Transverse colon (tissue), 4 donors: ENCODE results near the gene THAP7. TPM values are rescaled to one million over a fixed set of nuclear protein-coding genes. Genes with fewer than 3 reads are reported as not detected.

ENCODE experiments used
- DNase-seq: peaks from one replicate; pipeline ENCODE4 v3.0.0-alpha.2; 2019
- H3K27ac ChIP-seq, 4 donors: fragments of 200-600 bp; sonication (generic); 2 replicates each; pipeline ENCODE4 v1.5.1; 2016 to 2018; ENCODE audit warnings: inconsistent platforms in 4 of 4
- H3K27me3 ChIP-seq: fragments of 200-600 bp; sonication (generic); 2 replicates; pipeline ENCODE4 v1.5.1; 2017; ENCODE audit warnings: inconsistent platforms
- H3K36me3 ChIP-seq, 4 donors: fragments of 200-600 bp; sonication (generic); 2 replicates each; pipeline ENCODE4 v1.5.1; 2017 to 2019; ENCODE audit warnings: inconsistent platforms in 4 of 4
- H3K4me1 ChIP-seq, 4 donors: fragments of 200-600 bp; sonication (generic); 2 replicates each; pipeline ENCODE4 v1.5.1; 2017 to 2020; ENCODE audit warnings: inconsistent platforms in 4 of 4
- H3K4me3 ChIP-seq, 4 donors: fragments of 200-600 bp; sonication (generic); 1 replicate in 1 of 4; 2 replicates in 3 of 4; pipeline versions ENCODE4 v1.5.1 to v1.6.1; 2017 to 2019; ENCODE audit warnings: inconsistent platforms in 4 of 4
- H3K9me3 ChIP-seq, 2 donors: fragments of 200-600 bp; sonication (generic); 2 replicates each; pipeline ENCODE4 v1.5.1; 2017 to 2019; ENCODE audit warnings: inconsistent platforms in 2 of 2
- CTCF ChIP-seq, 5 experiments: fragments of 200-600 bp in 3 of 5; fragments of 450-650 bp in 2 of 5; sonication (generic) in 3 of 5; IDR thresholded peaks; 1 replicate in 2 of 5; 2 replicates in 3 of 5; pipeline ENCODE4 v1.5.1; 2016 to 2017; ENCODE audit warnings: antibody characterized with exemption in 5 of 5, inconsistent platforms in 3 of 5, mild to moderate bottlenecking in 2 of 5, moderate library complexity in 1 of 5
- EP300 ChIP-seq: sonication (generic); formaldehyde crosslinking; IDR thresholded peaks from one replicate; pipeline ENCODE4 v1.6.1; 2017; ENCODE audit warnings: antibody characterized with exemption, low read depth
- POLR2A ChIP-seq: fragments of 450-650 bp; IDR thresholded peaks from one replicate; pipeline ENCODE4 v1.6.1; 2016; ENCODE audit warnings: antibody characterized with exemption, mild to moderate bottlenecking, moderate library complexity
- POLR2AphosphoS5 ChIP-seq, 3 donors: sonication (generic); formaldehyde crosslinking; IDR thresholded peaks; one replicate each; pipeline ENCODE4 v1.6.1; 2016; ENCODE audit warnings: antibody characterized with exemption in 3 of 3
- WGBS, 2 donors: methylation state at CpG; one replicate each; pipeline ENCODE4 v1.1.5; 2018; ENCODE audit warnings: low coverage in 1 of 2; 5-methylcytosine and 5-hydroxymethylcytosine counted together
- in situ Hi-C, 4 donors: fragments of 200-750 bp; cut with MboI; loops; one replicate each; pipeline versions ENCODE4 v1.15.0 to v1.15.1; 2017; ENCODE audit warnings: low sequenced_read_pairs in 3 of 4, low pct_ligation_motif_present in 1 of 4, low pct_unique_long_range_greater_than_20kb in 1 of 4
- intact Hi-C: fragments of 100-400 bp; cut with DNase I; formaldehyde crosslinking; loops from one replicate; pipeline ENCODE4 v1.15.1; 2023; ENCODE audit warnings: low total_unique reads
- total RNA-seq, 4 donors: library from RNA; depleted of rRNA; stranded (reverse); fragments of >200 nt; gene quantifications; one replicate each; pipeline ENCODE4 v1.1.0, GENCODE V29; 2016

THAP7 gene
- total RNA-seq, 4 donors from 2014 or later: 27.0 to 51.5 (median 32.7) TPM

- intact Hi-C loops: no loop called here
- TF ChIP-seq CTCF (IDR thresholded peaks at IDR 0.05): no peak
- TF ChIP-seq POLR2AphosphoS5 (IDR thresholded peaks at IDR 0.05): no peak
- TF ChIP-seq POLR2A: no peak
- no peak for TF ChIP-seq EP300
- Histone ChIP-seq H3K27ac (no peak overlapping the region), H3K36me3 (peaks cover 0 to 13% (median under 1%) of the 10 kb centered on the region in 4 donors), H3K4me3 (no peak overlapping the region), H3K27me3 (no peaks in the 10 kb centered on the region), H3K9me3 (no peaks in the 10 kb centered on the region), H3K4me1 (peaks cover 0 to under 1% (median 0%) of the 10 kb centered on the region in 4 donors)
- DNase-seq: no peak
- in situ Hi-C loops: no loop called here
- 91% methylated on average over 23 of the region's 30 CpGs; no CpG with 5 or more reads in 1 of the 2 donors for WGBS, 2 donors
Measured at GRCh38 chr22:20994128-20994901, 7.6 kb downstream of the THAP7 start.

DNA sequence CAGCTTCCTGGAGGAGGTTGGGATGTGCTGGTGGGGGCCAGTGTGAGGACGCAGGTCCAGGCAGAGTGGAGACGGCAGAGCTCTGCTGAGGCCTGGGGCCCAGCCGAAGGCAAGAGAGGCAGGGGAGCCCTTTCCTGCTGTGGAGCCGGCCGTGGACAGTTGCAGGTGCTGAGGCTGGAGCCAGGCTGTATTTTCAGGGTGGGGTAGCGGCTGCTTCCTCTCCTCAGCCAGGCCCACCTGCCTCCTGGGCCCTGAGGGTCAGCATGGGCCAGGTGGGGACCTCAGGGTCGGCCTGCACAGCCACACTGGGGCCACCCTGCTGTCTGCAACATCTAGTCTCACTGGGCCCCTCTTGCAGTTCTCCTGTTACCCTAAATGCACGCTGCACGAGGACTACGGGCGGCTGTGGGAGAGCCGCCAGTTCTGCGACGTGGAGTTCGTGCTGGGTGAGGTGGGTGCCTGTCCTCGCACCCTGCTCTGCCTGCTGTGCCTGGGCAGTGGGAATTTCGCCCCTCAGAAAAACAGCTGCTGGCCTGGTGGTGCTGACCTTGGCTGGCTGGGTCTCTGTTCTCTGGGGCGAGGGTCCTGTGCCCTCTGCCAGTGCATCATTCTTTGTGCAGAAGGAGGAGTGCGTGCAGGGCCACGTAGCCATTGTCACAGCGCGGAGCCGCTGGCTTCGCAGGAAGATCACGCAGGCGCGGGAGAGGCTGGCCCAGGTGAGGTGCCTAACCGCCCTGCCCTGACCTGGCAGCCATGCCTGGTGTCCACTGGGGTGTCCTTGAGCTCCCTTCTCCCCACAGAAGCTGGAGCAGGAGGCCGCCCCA lies 8.4 kb downstream of the THAP7 start:
- WGBS, 2 donors: 94% methylated on average over 20 of the region's 29 CpGs; no CpG with 5 or more reads in 1 of the 2 donors
- H3K4me3 ChIP-seq: no peak overlapping the region
- peaks cover 0 to 13% (median 0%) of the 10 kb centered on the region in 4 donors for H3K36me3 ChIP-seq
- no peak for DNase-seq
- TF ChIP-seq POLR2A: no peak
- TF ChIP-seq CTCF (IDR thresholded peaks at IDR 0.05): no peak
- TF ChIP-seq POLR2AphosphoS5 (IDR thresholded peaks at IDR 0.05): no peak
- no peaks in the 10 kb centered on the region for H3K27me3 ChIP-seq
- H3K4me1 ChIP-seq: no peaks in the 10 kb centered on the region
- no peak overlapping the region for H3K27ac ChIP-seq
- H3K9me3 ChIP-seq: no peaks in the 10 kb centered on the region
- in situ Hi-C loops (no loop called here), intact Hi-C loops (no loop called here)

DNA sequence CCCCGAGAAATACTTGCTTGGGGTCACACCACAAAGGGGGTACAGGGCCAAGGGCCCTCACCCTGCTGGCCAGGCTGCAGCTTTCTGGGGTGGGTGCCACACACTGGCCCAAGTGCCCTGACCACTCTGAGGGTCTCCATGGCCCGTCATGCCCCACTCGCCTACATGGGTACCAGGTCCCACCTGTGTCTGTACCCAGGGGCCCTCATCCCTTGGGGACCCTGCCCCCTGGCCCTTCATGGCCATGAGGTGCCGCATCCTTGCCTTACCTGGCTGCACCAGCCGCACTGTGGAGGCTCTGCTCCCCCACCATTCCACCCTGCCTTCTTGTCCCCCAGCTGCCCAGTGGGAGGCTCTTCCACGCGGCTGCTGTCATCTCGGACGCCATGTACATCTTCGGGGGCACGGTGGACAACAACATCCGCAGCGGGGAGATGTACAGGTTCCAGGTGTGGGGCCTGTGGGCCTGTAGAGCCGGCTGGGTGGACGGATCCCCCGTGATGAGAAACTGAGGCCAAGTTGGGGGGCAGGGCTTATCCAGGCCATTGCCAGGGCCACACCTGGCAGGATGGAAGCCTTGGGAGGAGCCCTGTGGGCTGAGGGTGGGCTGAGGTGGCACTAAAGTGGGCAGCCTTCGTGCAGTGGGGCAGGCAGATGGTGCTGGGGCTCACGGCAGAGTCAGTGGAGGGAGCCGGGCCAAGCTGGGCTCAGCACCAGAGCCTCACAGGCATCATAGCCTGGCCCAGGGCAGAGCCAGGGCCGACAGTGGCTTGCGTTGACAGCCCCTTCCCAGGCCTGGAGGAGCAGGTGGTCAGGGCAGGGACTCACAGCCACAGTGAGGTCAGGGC lies 9.2 kb downstream of the THAP7 start:
- no peaks in the 10 kb centered on the region for H3K9me3 ChIP-seq
- H3K4me3 ChIP-seq: no peak overlapping the region
- H3K4me1 ChIP-seq: no peaks in the 10 kb centered on the region
- no peaks in the 10 kb centered on the region for H3K27me3 ChIP-seq
- peaks cover 0 to 13% (median 0%) of the 10 kb centered on the region in 4 donors for H3K36me3 ChIP-seq
- in situ Hi-C loops: no loop called here
- 67 to 91% methylated on average over 3 to 21 of the region's 21 CpGs for WGBS, 2 donors
- intact Hi-C loops: no loop called here
- no peak for TF ChIP-seq CTCF (IDR thresholded peaks at IDR 0.05)
- H3K27ac ChIP-seq: no peak overlapping the region
- DNase-seq: no peak

- DNase-seq: no peak
- H3K4me1 ChIP-seq: no peaks in the 10 kb centered on the region
- TF ChIP-seq CTCF (IDR thresholded peaks at IDR 0.05) (no peak), EP300 (no peak), POLR2AphosphoS5 (IDR thresholded peaks at IDR 0.05) (no peak), POLR2A (no peak)
- H3K36me3 ChIP-seq: peaks cover 0 to 17% (median 0%) of the 10 kb centered on the region in 4 donors
- no peak overlapping the region for H3K4me3 ChIP-seq
- no peaks in the 10 kb centered on the region for H3K9me3 ChIP-seq
- intact Hi-C loops: no loop called here
- no peak overlapping the region for H3K27ac ChIP-seq
- in situ Hi-C loops: no loop called here
- no peaks in the 10 kb centered on the region for H3K27me3 ChIP-seq
- 92% methylated on average over 7 of the region's 7 CpGs; no CpG with 5 or more reads in 1 of the 2 donors for WGBS, 2 donors
Measured at GRCh38 chr22:20992056-20992442, 9.9 kb downstream of the THAP7 start.
